ENCODE measurements around the gene SSBP2.

- no peak for TF ChIP-seq POLR2A (IDR thresholded peaks at IDR 0.05)
- no peak for TF ChIP-seq CTCF (IDR thresholded peaks at IDR 0.05)
These were observed 143.2 kb downstream of the SSBP2 start for GRCh38 chr5:81607693-81608092.

All from suprapubic skin (tissue), 3 donors.